ENCODE measurements around the gene BPIFB2. TPM values are rescaled to one million over a fixed set of nuclear protein-coding genes. Genes with fewer than 3 reads are reported as not detected.
A peak's percentile ranks its signal among the peaks of the same experiment; 100 is the strongest.
"Not testable (repeated sequence)": the region's sequence is repeated elsewhere in the genome, so short reads cannot be mapped to it uniquely, and the experiment has no call there.

The BPIFB2 gene, protein sequence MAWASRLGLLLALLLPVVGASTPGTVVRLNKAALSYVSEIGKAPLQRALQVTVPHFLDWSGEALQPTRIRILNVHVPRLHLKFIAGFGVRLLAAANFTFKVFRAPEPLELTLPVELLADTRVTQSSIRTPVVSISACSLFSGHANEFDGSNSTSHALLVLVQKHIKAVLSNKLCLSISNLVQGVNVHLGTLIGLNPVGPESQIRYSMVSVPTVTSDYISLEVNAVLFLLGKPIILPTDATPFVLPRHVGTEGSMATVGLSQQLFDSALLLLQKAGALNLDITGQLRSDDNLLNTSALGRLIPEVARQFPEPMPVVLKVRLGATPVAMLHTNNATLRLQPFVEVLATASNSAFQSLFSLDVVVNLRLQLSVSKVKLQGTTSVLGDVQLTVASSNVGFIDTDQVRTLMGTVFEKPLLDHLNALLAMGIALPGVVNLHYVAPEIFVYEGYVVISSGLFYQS
- total RNA-seq: not detected in 2 replicates

DNA sequence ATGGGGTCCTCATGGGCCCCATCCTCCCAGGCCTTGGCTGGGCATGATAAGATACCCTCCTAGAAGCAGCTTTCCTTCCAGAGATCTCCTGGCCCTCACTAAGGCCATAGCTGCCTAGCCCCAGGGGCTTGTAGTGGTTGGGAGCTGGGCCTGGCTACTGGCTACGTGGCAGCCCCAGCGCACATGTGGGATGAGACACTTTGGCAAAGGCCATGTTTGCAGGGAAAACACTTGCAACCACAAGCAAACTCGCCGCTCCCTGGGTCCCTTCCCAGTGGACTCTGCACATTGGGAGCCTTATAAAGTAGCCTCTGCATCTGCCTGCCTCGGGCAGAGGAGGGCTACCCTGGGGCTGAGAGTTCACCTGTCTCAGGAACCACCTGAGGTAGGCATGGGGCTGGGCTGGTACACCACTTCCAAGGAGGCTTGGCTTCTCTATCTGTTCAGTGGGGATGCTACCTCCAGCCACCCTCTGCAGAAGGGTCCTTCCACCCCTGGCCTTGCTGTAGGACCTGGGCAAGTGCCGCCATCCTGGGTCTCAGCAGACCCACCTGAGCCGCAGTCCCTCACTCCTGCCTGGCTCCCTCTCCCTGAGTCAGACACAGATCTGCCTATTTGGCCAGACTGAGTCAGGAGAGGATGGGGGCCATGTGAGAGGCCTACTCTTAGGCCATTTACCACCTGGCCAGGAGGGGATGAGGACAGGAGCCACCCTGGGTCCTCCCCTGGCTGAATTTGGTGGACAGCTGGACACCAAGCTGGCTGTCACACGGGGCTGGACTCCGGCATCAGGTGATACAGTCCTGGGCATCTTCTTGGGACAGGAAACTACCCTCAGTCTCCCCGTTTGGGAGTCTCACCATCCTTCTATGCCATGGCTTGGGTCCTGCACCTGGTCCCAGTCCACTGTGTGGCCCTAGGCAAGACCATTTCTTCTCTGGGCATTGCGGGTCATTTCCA, at the start of gene BPIFB2:
BPIFB2 (plus strand) TSS at position 329 of the 960 bp plus-strand sequence. CDS start 871 bp downstream, outside the sequence.
- DNase-seq (ENCODE audit: low read depth in 2 of 2): no peak

DNA sequence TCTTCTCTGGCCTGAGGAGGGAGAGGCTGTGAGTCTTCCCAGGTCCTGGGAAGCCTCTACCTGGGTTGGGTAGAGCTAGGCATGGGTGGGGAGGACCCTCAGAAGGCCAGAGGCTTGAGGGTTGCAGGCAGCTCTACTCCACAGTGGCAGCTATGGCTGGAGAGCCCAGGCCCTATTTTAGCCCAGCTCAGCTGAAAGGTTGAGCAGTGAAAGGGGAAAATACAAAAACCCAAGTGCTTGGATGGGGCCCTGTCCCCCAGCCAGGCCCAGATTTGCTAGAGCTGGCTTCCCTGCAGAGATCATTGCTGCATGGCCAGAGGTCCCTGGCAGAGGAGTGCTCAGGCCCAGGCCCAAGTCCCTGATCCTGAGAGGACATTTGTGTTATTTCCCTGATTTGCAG, 48.9 kb upstream of the BPIFB2 start:
- DNase-seq (ENCODE audit: low read depth in 2 of 2): no peak

DNA sequence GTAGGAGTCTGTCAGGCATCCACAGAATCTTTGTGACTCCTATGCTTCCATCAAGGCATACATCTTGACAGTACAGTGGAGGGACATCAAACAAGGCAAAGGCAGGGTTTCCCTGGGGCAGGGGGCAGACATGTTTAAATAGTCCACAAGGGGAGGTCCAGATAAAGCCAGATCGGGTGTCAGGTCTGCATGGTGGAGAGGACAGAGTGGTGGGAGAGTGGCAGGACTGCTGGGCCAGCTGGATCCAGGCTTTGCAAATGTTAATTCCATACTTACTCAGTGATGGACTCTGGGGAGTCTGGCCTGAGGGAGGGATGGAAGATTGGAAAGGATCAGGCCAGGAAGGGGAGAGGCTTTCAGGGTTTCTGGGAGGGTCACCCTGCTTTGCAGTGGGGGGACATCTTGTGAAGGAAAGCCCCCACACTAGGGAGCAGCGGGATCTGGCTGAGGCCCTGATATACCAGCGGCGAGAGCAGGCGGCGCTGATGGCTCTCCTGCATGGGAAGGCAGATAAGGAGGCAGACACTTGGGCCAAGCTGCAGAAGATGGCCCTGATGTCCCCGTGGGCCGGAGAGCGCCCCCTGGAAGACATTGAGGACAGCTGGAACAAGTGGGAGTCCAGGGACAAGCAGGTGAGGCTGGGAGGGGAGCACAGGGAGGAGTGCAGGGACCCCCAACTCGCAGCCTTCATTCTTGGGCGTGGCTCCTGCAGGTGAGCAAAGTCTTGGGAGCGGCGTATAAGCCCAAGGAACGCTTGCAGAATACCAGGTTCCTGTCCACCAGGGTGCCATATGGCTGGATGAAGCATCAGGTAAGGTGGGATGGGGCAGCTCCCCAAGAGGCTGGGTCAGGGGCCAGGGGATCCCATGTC, 47.9 kb upstream of the BPIFB2 start:
- DNase-seq (ENCODE audit: low read depth in 2 of 2): no peak

DNA sequence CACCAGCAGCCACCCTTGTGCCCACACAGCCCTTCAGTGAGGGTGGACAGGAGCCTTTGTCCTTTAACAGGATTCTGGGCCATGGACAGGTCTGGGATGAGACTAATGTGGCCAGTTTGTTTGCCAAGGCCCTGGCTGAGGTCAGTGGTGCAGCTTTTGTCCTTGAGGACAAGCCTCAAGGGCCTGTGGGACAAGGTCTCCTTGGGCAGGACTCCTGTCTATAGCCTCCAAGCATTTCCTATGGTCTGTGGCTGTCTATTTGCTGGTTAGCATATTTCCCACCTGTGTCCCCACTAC, 47.3 kb upstream of the BPIFB2 start:
- DNase-seq (ENCODE audit: low read depth in 2 of 2): no peak

DNA sequence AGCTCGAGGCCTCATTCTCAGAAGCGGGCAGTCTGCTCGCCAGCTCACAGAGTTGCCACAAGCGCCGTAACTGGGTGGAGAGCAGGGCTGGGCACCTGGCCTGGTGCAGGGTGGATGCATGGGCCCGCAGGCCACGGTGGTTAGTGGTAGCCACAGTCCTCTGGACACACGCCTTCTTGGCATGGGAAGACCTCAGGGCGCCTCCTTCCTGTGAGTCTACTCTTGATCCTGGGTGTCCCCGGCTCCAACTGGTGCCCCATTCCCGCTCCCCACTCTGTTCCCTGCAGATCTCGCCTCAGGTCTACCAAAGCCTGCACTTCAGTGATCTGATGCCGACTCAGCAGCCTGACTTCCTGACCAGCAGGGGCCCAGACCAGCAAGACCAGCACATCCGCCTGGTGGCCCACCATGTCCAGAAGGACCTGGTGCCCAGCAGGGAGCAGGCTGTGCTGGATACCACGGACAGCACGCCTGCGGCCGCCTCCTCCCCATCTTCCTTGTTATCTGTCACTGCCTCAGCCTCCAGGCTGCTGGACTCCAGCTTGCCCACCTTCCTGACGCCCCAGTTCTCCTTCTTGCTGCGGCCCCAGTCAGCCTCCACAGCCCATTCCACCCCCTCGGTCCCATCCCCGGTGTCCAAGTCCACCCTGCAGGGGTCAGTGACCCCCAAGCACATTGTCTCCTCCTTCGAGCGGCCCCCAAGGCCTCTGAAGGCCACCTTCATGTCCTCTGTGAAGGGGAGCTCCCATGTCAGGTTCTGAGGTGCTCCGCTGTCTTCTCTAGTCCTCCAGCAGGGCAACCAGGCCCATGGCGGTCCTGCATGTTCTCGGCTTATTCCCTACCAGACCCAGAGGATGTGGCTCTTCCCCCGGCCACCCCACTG, 46.4 kb upstream of the BPIFB2 start:
- DNase-seq (ENCODE audit: low read depth in 2 of 2): no peak

DNA sequence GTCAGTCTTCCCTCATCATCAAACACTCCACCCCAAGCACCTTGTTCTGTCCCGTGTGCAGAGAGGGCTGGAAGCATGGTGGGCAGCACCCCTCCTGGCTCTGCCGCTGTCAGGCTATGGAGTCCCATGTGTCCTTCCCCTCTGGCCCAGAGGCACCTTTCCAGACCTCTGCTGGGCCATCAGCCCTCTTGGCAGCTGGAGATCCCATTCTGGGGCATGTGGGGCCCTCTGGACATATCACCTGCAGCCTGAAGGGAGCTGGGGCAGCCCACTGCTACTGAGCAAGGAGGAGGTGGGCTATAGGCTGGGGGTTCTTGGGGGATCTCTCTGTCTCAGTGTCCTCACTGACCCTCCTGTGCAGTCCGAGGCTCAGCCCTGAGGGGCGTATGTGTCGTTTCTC, 45.5 kb upstream of the BPIFB2 start:
- DNase-seq (ENCODE audit: low read depth in 2 of 2): no peak

DNA sequence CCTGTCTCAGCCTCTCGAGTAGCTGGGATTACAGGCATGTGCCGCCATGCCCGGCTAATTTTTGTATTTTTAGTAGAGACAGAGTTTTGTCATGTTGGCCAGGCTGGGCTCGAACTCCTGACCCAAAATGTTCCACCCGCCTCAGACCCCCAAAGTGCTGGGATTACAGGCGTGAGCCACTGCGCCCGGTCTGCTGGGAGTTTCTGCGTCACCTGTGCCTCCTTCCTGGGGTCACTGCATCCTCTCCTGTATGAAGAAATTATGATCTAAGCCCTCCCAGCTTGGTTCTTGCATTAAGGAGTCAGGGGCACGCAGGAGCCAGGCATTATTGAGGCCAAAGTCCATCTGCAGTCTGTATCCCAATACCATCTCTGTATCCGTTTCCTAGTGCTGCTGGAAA, 44.9 kb upstream of the BPIFB2 start:
- DNase-seq (ENCODE audit: low read depth in 2 of 2): not testable (repeated sequence)

DNA sequence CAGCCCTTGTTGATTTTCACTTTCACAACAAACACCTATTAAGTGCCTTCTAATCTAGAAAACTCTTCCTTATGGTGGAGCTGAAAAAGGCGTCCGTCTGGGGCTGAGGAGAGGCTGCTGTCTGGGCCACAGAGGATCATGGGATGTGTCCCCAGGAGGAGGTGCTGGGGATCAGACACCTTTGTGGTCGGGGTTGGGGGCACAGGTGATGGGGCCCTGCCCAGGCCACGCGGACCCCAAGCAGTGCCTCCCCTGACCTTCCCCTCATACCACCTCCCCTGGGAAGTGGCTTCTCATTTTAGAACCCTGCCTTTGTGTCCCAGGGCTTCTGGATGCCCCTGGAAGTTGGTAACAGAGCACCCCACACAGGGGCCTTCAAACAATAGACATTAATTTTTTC, 44.3 kb upstream of the BPIFB2 start:
- no peak for DNase-seq (ENCODE audit: low read depth in 2 of 2)

DNA sequence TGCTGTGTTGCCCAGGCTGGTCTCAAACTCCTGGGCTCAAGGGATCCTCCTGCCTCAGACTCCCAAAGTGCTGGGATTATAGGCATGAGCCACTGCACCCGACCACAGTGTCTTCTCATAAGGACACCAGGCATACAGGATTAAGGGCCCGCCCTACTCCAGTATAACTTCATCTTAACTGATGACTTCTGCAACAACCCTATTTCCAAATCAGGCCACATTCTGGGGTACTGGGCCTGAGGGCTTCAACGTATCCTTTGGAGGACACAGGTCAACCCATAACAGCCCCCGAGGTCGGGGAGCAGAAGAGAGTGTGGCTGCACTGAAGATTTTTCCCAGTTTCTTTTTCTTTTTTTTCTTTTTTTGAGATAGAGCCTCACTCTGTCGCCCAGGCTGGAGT, 42.9 kb upstream of the BPIFB2 start:
- DNase-seq (ENCODE audit: low read depth in 2 of 2): no peak

DNA sequence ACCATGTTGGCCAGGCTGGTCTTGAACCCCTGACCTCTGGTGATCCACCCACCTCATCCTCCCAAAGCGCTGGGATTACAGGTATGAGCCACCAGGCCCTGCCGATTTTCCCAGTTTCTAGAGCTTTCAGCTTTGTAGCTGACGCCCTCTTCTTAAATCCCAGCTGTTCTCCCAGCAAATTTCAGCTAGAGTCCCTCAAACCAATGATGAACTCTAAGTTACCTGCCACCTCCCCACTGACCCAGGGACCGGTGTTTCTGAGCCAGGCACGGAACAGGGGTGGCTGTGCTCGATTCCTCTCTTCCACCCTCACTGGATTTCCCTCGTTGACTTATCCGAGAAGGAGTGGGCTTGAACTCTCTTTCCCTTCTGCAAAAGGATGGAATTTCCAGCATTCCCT, 42.4 kb upstream of the BPIFB2 start:
- no peak for DNase-seq (ENCODE audit: low read depth in 2 of 2)

DNA sequence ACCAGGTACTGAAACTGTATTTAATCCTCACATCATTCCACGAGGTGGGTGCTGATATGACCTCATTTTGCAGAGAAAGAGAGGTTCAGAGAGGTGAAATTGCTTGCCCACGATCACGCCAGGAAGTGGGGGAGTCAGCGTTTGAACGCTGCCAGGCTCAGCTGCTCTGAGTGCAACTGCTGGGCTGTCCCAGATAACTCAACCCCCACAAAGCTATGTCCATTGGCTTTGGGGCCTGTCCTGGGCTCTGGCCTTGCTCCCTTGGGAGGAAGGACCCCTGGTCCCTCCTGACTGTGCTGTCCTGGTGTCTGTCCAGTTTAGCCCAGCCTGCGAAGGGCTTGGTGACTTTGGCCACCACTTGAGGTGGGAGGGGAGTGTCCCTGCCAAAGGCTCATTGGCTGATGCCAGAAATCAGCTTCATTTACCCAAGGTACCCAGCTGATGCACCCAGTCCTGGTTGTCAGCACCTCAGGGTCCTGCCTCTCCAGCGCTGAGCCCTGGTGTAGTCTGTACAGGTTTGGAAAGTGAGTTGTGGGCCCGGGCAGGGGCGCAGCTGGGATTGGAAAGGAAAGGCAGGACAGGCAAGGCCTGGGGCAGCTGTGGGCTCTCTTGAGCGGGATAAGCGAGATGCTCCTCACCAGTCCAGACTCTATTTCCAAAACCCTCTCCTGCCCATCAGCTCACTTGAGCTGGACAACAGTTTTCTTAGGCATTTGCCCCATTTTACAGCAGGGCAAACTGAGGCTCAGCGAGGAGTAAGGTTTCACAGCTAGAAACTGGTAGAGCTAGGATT, 41.7 kb upstream of the BPIFB2 start:
- DNase-seq (ENCODE audit: low read depth in 2 of 2): no peak

DNA sequence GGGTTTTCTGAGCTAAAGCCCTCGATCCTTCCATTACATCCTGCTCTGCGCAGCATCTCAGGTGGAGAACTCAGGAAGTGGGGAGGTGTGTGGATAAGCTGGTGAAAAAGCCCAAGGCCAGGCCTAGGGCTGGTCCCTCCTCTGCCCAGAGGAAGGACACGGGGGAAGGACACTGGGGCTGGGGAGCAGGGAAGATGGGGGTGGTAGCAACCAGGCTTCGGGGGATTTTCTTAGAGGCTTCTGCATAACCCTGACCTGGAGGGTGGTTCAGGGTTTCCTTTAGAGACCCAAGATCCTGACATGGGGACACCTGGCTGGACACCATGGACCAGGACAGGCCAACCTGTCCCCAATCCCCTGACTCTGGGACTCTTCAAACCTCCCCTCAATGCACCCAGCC, 41.1 kb upstream of the BPIFB2 start:
- no peak for DNase-seq (ENCODE audit: low read depth in 2 of 2)

DNA sequence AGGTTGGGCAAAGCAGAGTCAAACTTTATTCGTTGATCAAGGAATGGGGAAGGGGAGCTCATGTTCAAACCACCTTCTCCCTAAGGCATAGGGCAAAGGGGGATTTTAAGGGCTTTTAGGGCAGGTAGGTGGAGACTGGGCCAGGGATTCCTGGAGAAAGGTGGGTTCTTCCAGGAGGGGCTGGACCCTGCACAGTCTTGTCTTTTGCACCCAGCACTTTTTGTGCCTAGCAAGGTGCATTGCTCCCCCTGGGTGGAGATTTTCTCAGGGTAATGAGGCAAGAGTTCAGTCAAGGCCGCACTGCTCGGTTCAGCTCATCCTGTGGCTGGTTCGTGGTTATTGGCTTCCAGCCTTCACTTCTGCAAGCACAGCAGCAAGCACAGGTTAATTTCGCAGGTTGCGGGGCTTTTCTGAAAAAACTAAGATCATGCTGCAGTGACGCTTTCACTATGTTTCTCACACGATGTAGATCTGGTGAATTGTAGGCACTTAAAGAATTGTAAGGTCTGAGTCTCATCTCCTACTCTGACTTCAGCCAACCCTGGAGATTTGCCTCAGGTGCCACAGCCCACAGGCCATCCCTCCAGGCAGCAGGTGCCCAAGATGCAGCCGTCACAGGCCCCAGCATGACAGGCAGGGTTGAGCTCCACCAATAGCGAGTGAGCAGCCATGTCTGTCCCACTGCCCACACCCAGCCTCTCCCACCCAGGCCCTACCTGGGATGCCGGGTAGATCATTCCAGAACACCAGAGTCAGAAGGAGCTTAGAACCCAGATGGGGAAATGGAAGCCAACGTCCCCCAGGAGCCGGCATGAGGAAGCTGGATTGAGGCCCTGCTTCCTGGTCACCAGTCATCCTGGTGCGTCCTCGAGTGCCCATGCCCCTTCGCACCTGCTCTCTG, 40.4 kb upstream of the BPIFB2 start:
- no peak for DNase-seq (ENCODE audit: low read depth in 2 of 2)

DNA sequence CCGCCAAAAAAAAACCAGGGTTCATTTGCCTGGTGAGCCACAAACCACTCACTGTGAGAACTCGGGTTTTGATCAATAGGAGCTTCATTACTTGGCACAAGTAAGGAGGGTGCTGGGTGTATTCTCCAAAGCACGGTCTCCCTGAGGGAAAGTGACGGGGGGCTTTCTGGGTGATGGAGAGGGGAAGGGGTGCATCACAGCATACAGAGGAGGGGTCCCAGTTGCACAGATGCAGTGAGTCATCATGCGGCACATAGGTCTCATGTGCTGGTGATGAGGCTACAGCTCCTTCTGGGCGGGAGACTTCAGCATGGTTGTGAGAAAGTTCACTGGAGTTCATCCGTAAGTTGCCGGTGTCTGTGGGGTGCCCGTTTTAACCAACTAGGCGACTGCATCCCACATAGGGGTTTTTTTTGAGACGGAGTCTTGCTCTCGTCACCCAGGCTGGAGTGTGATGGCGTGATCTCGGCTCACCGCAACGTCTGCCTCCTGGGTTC, 39.5 kb upstream of the BPIFB2 start:
- no peak for DNase-seq (ENCODE audit: low read depth in 2 of 2)

DNA sequence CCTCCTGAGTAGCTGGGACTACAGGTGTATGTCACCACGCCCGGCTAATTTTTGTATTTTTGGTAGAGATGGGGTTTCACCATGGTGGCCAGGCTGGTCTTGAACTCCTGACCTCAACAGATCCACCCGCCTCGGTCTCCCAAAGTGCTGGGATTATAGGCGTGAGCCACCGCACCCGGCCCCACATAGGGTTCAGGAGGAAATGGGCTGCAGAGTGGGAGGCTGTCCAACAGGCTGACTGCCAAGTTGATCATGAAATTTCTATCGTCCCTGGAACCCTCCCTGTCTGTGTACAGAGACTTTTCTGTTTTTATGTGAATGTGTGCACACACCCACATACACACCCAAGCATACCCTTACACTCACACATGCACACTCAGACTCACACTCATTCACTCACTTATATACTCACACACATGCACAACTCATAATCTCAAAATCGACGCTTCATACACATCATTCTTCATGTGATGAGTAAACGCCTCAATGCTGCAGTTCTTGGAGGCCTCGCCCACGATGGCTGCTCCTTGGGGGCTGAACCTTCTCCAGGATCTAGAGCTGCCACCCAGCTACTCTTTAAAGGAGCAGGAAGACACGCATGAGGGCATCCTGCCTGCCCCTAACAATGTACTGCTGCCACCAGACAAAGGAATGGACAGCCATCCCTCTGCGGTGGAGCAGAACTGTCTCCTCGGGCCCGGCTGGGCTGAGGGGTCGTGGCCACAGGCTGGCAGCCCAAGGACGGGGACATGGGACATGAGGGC, 38.8 kb upstream of the BPIFB2 start:
- peak in 1 of 2 donors; percentile 18 for DNase-seq (ENCODE audit: low read depth in 2 of 2)

DNA sequence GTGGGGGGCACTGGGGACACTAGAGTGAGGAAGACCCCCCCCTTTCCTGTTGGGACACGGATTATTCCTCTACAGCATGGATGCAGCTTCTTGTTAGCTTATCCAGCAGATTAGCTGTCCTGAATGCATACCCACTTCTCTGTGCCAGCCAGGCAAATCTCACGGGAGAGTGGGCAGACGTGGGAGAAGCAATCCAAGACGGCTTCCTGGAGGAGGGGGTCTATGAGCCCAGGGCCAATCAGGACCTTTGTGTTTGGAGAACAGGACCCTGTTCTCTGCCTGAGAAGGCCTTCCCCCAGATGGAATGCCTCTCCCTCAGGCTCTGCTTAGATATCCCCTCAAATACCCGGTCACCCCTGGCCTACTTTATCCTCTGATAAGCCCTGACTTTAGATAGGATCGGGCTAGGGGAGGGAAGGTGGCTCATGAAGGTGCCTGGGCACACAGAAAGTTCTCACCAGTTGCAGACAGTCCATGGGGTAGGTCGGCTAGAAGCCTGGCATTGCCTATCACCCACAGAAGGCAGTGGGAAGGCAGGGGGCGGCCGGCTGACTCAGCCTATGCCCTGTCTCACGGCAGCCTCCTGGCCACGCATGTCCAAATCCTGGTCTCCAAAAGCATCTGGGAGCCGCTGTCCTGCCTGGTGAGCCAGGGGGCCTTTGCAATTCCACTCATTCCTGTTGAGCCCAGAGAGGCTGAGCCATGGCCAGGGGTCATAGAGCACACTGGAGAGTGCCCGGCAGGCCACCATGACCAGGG, 38.0 kb upstream of the BPIFB2 start:
- no peak for DNase-seq (ENCODE audit: low read depth in 2 of 2)

All from lung microvascular endothelial cell (primary cell).